HG03025 (cell line): Measurements from ENCODE around the gene FAM184B.

Experiments
- ATAC-seq: cut with Tn5 transposase; IDR thresholded peaks from one replicate; pipeline ENCODE4 v1.9.1; 2021; ENCODE audit warnings: mild to moderate bottlenecking, moderate library complexity; ENCODE audit not compliant: unreplicated experiment, low FRiP score

FAM184B gene

GRCh38 chr4:17781300-17782287, at the start of gene FAM184B:
TSS of gene FAM184B (minus strand) at chr4:17781621. CDS start at chr4:17781299, 322 bp downstream.
- no peak for ATAC-seq

- no peak for ATAC-seq
Measured at GRCh38 chr4:17823871-17824669, 42.6 kb upstream of the FAM184B start.

GRCh38 chr4:17817027-17817426, 35.6 kb upstream of the FAM184B start:
- peak; percentile 85 for ATAC-seq

- no peak for ATAC-seq
Measured at GRCh38 chr4:17816142-17816541, 34.7 kb upstream of the FAM184B start.

GRCh38 chr4:17814140-17814539, 32.7 kb upstream of the FAM184B start:
- ATAC-seq, result no peak

- no peak for ATAC-seq
Measured at GRCh38 chr4:17812801-17813200, 31.4 kb upstream of the FAM184B start.

GRCh38 chr4:17812125-17812524, 30.7 kb upstream of the FAM184B start:
- no peak for ATAC-seq

GRCh38 chr4:17811078-17811603, 29.7 kb upstream of the FAM184B start:
- peak; percentile 28 for ATAC-seq

- peak; percentile 88 for ATAC-seq
Measured at GRCh38 chr4:17810260-17811077, 29.0 kb upstream of the FAM184B start, which contains the start of the genes DCAF16 and NCAPG. TSS of gene DCAF16 (minus strand) at chr4:17810757. CDS start at chr4:17804141, 6,616 bp downstream. TSS of gene NCAPG (plus strand) at chr4:17810979. CDS start at chr4:17811078, 99 bp downstream.

GRCh38 chr4:17809667-17810066, 28.2 kb upstream of the FAM184B start:
- no peak for ATAC-seq

- ATAC-seq, result no peak
Measured at GRCh38 chr4:17807446-17807845, 26.0 kb upstream of the FAM184B start.

- no peak for ATAC-seq
Measured at GRCh38 chr4:17805580-17806155, 24.2 kb upstream of the FAM184B start.

- ATAC-seq, result no peak
Measured at GRCh38 chr4:17797808-17798207, 16.4 kb upstream of the FAM184B start.

- ATAC-seq, result no peak
Measured at GRCh38 chr4:17794730-17795129, 13.3 kb upstream of the FAM184B start.

GRCh38 chr4:17788956-17789355, 7.5 kb upstream of the FAM184B start:
- no peak for ATAC-seq

- ATAC-seq, result no peak
Measured at GRCh38 chr4:17787315-17787714, 5.9 kb upstream of the FAM184B start.

- no peak for ATAC-seq
Measured at GRCh38 chr4:17786567-17786966, 5.1 kb upstream of the FAM184B start.

GRCh38 chr4:17785858-17786257, 4.4 kb upstream of the FAM184B start:
- no peak for ATAC-seq

- no peak for ATAC-seq
Measured at GRCh38 chr4:17780501-17781299, 721 bp downstream of the FAM184B start.
